OCI-LY3 (cell line): Measurements from ENCODE around the gene TNS3.

Experiments used
- EZH2phosphoT487 ChIP-seq: fragments of 200-600 bp; shearing (Covaris generic); IDR thresholded peaks from 2 replicates; pipeline ENCODE4 v1.6.1; 2018; ENCODE audit warnings: antibody characterized with exemption, mixed run types, low read depth
- TF ChIP-seq, protein P1 (sequence below): fragments of 200-600, 300-600 bp; sonication (generic); IDR thresholded peaks from 2 replicates; pipeline ENCODE4 v1.5.1; 2014; ENCODE audit warnings: antibody characterized with exemption, low read length, low read depth

DNA sequence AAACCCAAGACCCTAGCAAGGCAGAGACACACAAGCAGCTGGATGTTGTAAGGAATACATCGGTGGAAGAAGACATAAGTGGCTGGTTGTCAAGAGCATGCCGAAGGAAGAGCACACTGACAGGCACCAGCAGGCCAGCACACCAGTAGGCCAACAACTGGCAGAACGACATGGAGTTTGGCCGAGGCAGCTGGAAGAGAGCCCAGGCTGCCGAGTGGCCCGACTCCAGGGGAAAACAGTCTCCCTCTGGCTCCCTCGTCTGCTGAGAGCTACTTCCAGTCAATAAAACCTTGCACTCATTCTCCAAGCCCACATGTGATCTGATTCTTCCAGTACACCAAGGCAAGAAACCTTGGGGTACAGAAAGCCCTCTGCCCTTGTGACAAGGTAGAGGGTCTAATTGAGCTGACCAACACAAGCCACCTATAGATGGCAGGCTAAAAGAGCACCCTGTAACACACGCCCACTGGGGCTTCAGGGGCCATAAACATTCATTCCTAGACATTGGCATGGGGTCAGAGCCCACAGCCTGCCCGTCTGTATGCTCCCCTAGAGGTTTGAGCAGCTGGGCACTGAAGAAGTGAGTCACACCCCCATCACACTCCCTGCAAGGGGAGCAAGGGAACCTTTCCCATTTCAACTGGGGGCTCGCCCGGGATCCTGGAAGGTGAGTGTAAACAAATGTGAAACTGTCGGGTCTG lies 14.7 kb upstream of the TNS3 start:
- TF ChIP-seq, protein P1, sequence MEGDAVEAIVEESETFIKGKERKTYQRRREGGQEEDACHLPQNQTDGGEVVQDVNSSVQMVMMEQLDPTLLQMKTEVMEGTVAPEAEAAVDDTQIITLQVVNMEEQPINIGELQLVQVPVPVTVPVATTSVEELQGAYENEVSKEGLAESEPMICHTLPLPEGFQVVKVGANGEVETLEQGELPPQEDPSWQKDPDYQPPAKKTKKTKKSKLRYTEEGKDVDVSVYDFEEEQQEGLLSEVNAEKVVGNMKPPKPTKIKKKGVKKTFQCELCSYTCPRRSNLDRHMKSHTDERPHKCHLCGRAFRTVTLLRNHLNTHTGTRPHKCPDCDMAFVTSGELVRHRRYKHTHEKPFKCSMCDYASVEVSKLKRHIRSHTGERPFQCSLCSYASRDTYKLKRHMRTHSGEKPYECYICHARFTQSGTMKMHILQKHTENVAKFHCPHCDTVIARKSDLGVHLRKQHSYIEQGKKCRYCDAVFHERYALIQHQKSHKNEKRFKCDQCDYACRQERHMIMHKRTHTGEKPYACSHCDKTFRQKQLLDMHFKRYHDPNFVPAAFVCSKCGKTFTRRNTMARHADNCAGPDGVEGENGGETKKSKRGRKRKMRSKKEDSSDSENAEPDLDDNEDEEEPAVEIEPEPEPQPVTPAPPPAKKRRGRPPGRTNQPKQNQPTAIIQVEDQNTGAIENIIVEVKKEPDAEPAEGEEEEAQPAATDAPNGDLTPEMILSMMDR = no peak
- no peak for TF ChIP-seq EZH2phosphoT487
